ENCODE data around the gene FRY. TPM values are rescaled to one million over a fixed set of nuclear protein-coding genes. Genes with fewer than 3 reads are reported as not detected.

The FRY gene
- total and polyA plus RNA-seq, 9 of the 15 experiments (the other 6 are each of a cell fraction or from before 2014, with no cell fraction given) = 0.03 to 0.31 (median 0.11) TPM; not detected in 3

DNA sequence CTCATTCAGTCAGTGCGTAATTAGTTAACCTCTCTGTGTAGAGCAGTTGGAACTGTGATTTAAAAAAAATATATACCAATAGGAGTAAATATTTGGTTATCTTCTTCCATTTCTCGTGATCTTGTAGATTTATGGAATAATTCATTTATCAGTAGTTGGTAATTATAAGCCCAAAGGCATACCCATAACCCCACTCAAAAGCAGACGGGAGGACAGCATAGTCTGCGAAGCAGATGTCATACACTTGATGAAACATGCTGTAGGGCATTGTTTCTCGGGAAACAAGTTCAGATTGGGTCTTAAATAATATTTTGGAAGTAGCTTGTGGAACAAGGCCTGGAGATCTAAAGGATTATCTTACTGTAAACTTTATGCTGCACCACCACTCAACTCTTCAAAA lies 119.7 kb downstream of the FRY start:
- H3K9me3 ChIP-seq (replicated peaks; ENCODE audit: control insufficient read depth, insufficient read depth, low read depth, low read length) = no peaks in the 10 kb centered on the region
- TF ChIP-seq EGR1 (conservative IDR thresholded peaks at IDR 0.05) = no peak
- H3K4me2 ChIP-seq (ENCODE audit: insufficient read depth, low read length) = no peak overlapping the region
- no peaks in the 10 kb centered on the region for H3K4me1 ChIP-seq (replicated peaks in 1 of 2; ENCODE audit: control insufficient read depth in 2 of 2, insufficient read depth in 2 of 2, low read length in 2 of 2)
- no peak for ATAC-seq
- no peak for DNase-seq (ENCODE audit: extremely low read depth in 1 of 4, low spot score in 3 of 4)
- in situ Hi-C loops (cut with MboI) (no loop called here), intact Hi-C loops (cut with micrococcal nuclease) (no loop called here)
- no peak for FAIRE-seq
- BruUV-seq (replicated peaks) = no TSS peak
- H3K4me3 ChIP-seq = no peak overlapping the region
- H3K36me3 ChIP-seq (ENCODE audit: control insufficient read depth, insufficient read depth, low read length) = no peaks in the 10 kb centered on the region
- no peaks in the 10 kb centered on the region for H3K79me2 ChIP-seq (ENCODE audit: control insufficient read depth, insufficient read depth, low read length)
- H3K9ac ChIP-seq (ENCODE audit: insufficient read depth in 1 of 2, low read depth in 2 of 2, low read length in 2 of 2) = no peak overlapping the region
- H2AFZ ChIP-seq (ENCODE audit: low read depth, low read length) = no peak overlapping the region
- no peaks in the 10 kb centered on the region for H3K27me3 ChIP-seq (ENCODE audit: control insufficient read depth in 2 of 2, insufficient read depth in 2 of 2, low read length in 2 of 2)
- no peaks in the 10 kb centered on the region for H3K9me1 ChIP-seq (ENCODE audit: control insufficient read depth, insufficient read depth, low read length)
- CTCF ChIA-PET (ENCODE audit: low intra/inter-chr PET ratio) = no interaction called here
- H3K27ac ChIP-seq (ENCODE audit: extremely low read depth, low read depth, low read length) = no peak overlapping the region
- 0% methylated on average over 5 of the region's 5 CpGs for WGBS (ENCODE audit: insufficient coverage, low coverage, missing lambda C conversion rate)
- POLR2A ChIA-PET = no interaction called here
- no peaks in the 10 kb centered on the region for H4K20me1 ChIP-seq (replicated peaks; ENCODE audit: control insufficient read depth, insufficient read depth, low read length)

DNA sequence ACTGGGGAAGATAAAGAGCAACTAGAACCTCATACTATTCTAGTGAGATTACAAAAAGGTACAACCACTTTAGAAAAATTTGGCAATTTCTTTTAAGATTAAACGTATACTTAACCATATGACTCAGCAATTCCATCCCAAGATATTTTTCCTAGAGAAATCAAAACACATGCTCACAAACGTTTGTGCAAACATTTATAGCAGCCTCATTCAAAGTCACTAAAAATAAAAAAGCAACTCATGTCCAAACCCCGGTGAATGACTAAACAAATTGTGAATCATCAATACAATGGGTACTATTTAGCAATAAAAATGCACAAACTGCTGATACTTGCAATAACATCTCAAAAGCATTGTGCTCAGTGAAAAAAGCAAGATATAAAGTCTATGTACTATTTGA lies 121.5 kb downstream of the FRY start:
- H2AFZ ChIP-seq (ENCODE audit: low read depth, low read length) = no peak overlapping the region
- H3K4me3 ChIP-seq = no peak overlapping the region
- H3K4me2 ChIP-seq (ENCODE audit: insufficient read depth, low read length) = no peak overlapping the region
- WGBS (ENCODE audit: insufficient coverage, low coverage, missing lambda C conversion rate) = 0% methylated on average over 3 of the region's 3 CpGs
- H3K4me1 ChIP-seq (replicated peaks in 1 of 2; ENCODE audit: control insufficient read depth in 2 of 2, insufficient read depth in 2 of 2, low read length in 2 of 2) = no peaks in the 10 kb centered on the region
- no peaks in the 10 kb centered on the region for H3K79me2 ChIP-seq (ENCODE audit: control insufficient read depth, insufficient read depth, low read length)
- no peak overlapping the region for H3K9ac ChIP-seq (ENCODE audit: insufficient read depth in 1 of 2, low read depth in 2 of 2, low read length in 2 of 2)
- no peaks in the 10 kb centered on the region for H3K27me3 ChIP-seq (ENCODE audit: control insufficient read depth in 2 of 2, insufficient read depth in 2 of 2, low read length in 2 of 2)
- intact Hi-C loops (cut with micrococcal nuclease) (no loop called here), in situ Hi-C loops (cut with MboI) (no loop called here)
- FAIRE-seq = no peak
- no peaks in the 10 kb centered on the region for H3K9me1 ChIP-seq (ENCODE audit: control insufficient read depth, insufficient read depth, low read length)
- no peaks in the 10 kb centered on the region for H3K36me3 ChIP-seq (ENCODE audit: control insufficient read depth, insufficient read depth, low read length)
- peak; percentile 58 for TF ChIP-seq ZNF316 (IDR thresholded peaks at IDR 0.05)
- TF ChIP-seq C11orf30 (IDR thresholded peaks at IDR 0.05; ENCODE audit: low read depth) = peak; percentile 17; the same call in 1 of the 2 replicates
- no peak for TF ChIP-seq KDM1A (IDR thresholded peaks at IDR 0.05)
- TF ChIP-seq HNRNPUL1 (IDR thresholded peaks at IDR 0.05; ENCODE audit: low read length) = no peak
- peak; percentile 60 for TF ChIP-seq MAFG (tag; conservative IDR thresholded peaks at IDR 0.05)
- TF ChIP-seq NFE2 (IDR thresholded peaks at IDR 0.05; ENCODE audit: low read depth) = 0 out of 2 replicates have a peak, but pooled peaks have one; percentile 33
- no peak for DNase-seq (ENCODE audit: extremely low read depth in 1 of 4, low spot score in 3 of 4)
- H4K20me1 ChIP-seq (replicated peaks; ENCODE audit: control insufficient read depth, insufficient read depth, low read length) = no peaks in the 10 kb centered on the region
- H3K27ac ChIP-seq (ENCODE audit: extremely low read depth, low read depth, low read length) = no peak overlapping the region
- ChIA-PET POLR2A (no interaction called here), CTCF (ENCODE audit: low intra/inter-chr PET ratio) (no interaction called here)
- no peak for ATAC-seq
- BruUV-seq (replicated peaks) = no TSS peak
- H3K9me3 ChIP-seq (replicated peaks; ENCODE audit: control insufficient read depth, insufficient read depth, low read depth, low read length) = no peaks in the 10 kb centered on the region

All from K562 (cell line).